Measurements from ENCODE around the gene PI4K2B.

GRCh38 chr4:25212822-25213221 is 21.0 kb upstream of the PI4K2B start:
- TF ChIP-seq ZBTB33 (IDR thresholded peaks at IDR 0.05) (no peak), RAD21 (IDR thresholded peaks at IDR 0.05) (no peak), REST (IDR thresholded peaks at IDR 0.05) (no peak), CTCF (IDR thresholded peaks at IDR 0.05; ENCODE audit: low read depth, low read length, missing input control) (no peak), EGR1 (IDR thresholded peaks at IDR 0.05; ENCODE audit: low read depth in 2 of 2) (no peak), YY1 (IDR thresholded peaks at IDR 0.05) (no peak), MAX (IDR thresholded peaks at IDR 0.05) (no peak), TAF1 (conservative IDR thresholded peaks at IDR 0.05) (no peak), FOXA1 (IDR thresholded peaks at IDR 0.05) (no peak), JUND (IDR thresholded peaks at IDR 0.05) (no peak), ATF3 (IDR thresholded peaks at IDR 0.05) (no peak), HNF4A (conservative IDR thresholded peaks at IDR 0.05) (no peak), HNF4G (IDR thresholded peaks at IDR 0.05) (no peak)

All from liver (tissue), 3 donors.